Superior temporal gyrus (tissue), 1 donor: Measurements from ENCODE around the gene TSSK1B.
"Not testable (repeated sequence)": the region's sequence is repeated elsewhere in the genome, so short reads cannot be mapped to it uniquely, and the experiment has no call there.

Experiments used
- DNase-seq: peaks from one replicate; pipeline ENCODE4 v3.0.0-alpha.2; 2016; ENCODE audit errors: extremely low spot score

The TSSK1B gene

GRCh38 chr5:113434889-113435288 is at the start of gene TSSK1B:
Gene TSSK1B (minus strand): TSS chr5:113434989. CDS start chr5:113434839, 150 bp downstream.
- DNase-seq: no peak

- DNase-seq: no peak
Measured at GRCh38 chr5:113480243-113480642, 45.5 kb upstream of the TSSK1B start.

- DNase-seq: no peak
Measured at GRCh38 chr5:113478691-113479090, 43.9 kb upstream of the TSSK1B start.

- no peak for DNase-seq
Measured at GRCh38 chr5:113474100-113474728, 39.4 kb upstream of the TSSK1B start.

- no peak for DNase-seq
Measured at GRCh38 chr5:113463032-113463431, 28.2 kb upstream of the TSSK1B start.

GRCh38 chr5:113457106-113457505 is 22.3 kb upstream of the TSSK1B start:
- not testable (repeated sequence) for DNase-seq

- DNase-seq: no peak
Measured at GRCh38 chr5:113452941-113453340, 18.2 kb upstream of the TSSK1B start.

GRCh38 chr5:113451797-113452196 is 17.0 kb upstream of the TSSK1B start:
- no peak for DNase-seq

GRCh38 chr5:113450929-113451328 is 16.1 kb upstream of the TSSK1B start:
- DNase-seq: no peak

GRCh38 chr5:113450462-113450861 is 15.7 kb upstream of the TSSK1B start:
- no peak for DNase-seq

- DNase-seq: no peak
Measured at GRCh38 chr5:113448252-113448651, 13.5 kb upstream of the TSSK1B start.

- no peak for DNase-seq
Measured at GRCh38 chr5:113447498-113448050, 12.8 kb upstream of the TSSK1B start.

- no peak for DNase-seq
Measured at GRCh38 chr5:113446358-113446927, 11.7 kb upstream of the TSSK1B start.

- no peak for DNase-seq
Measured at GRCh38 chr5:113437111-113437510, 2.3 kb upstream of the TSSK1B start.

GRCh38 chr5:113435575-113435974 is 786 bp upstream of the TSSK1B start:
- no peak for DNase-seq

GRCh38 chr5:113433862-113434612 is 752 bp downstream of the TSSK1B start:
- no peak for DNase-seq

- no peak for DNase-seq
Measured at GRCh38 chr5:113433071-113433470, 1.7 kb downstream of the TSSK1B start.

- DNase-seq: no peak
Measured at GRCh38 chr5:113427871-113428574, 6.8 kb downstream of the TSSK1B start.

- no peak for DNase-seq
Measured at GRCh38 chr5:113425909-113426308, 8.9 kb downstream of the TSSK1B start.

- no peak for DNase-seq
Measured at GRCh38 chr5:113421693-113422092, 13.1 kb downstream of the TSSK1B start.

- DNase-seq: no peak
Measured at GRCh38 chr5:113405530-113405929, 29.3 kb downstream of the TSSK1B start.

- DNase-seq: no peak
Measured at GRCh38 chr5:113404269-113404668, 30.5 kb downstream of the TSSK1B start.
